HG03108 (cell line): Measurements from ENCODE around the gene ST7.
"Not testable (repeated sequence)": the region's sequence is repeated elsewhere in the genome, so short reads cannot be mapped to it uniquely, and the experiment has no call there.

Source experiments
- ATAC-seq: cut with Tn5 transposase; IDR thresholded peaks from one replicate; pipeline ENCODE4 v1.9.1; 2021; ENCODE audit warnings: moderate library complexity; ENCODE audit not compliant: unreplicated experiment

Gene ST7

GRCh38 chr7:116953372-116953905 lies at the start of gene ST7:
TSS of gene ST7 (plus strand) at chr7:116953501. CDS start at chr7:116953541, 40 bp downstream.
- peak; percentile 30 for ATAC-seq

GRCh38 chr7:116906391-116906790 lies 46.9 kb upstream of the ST7 start:
- ATAC-seq: no peak

GRCh38 chr7:116910383-116910782 lies 42.9 kb upstream of the ST7 start:
- ATAC-seq: no peak

DNA sequence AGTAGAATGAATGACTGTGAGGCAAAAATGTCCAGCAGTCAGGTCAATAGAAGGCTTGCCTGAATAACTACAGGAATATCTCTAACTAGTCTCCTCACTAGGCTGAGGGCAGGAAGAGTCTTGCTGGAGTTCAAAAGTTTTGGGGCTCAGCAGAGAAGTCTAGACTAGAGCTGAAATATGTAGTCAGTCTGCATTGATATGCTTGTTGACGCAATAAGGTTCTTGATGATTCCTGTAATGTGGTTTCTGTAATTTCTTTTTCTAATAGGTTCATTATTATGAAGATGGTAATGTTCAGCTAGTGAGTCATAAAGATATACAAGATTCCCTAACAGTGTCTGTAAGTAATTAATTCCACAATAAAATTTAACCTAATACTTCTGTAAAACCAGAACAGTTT lies 41.5 kb upstream of the ST7 start:
- ATAC-seq: no peak

DNA sequence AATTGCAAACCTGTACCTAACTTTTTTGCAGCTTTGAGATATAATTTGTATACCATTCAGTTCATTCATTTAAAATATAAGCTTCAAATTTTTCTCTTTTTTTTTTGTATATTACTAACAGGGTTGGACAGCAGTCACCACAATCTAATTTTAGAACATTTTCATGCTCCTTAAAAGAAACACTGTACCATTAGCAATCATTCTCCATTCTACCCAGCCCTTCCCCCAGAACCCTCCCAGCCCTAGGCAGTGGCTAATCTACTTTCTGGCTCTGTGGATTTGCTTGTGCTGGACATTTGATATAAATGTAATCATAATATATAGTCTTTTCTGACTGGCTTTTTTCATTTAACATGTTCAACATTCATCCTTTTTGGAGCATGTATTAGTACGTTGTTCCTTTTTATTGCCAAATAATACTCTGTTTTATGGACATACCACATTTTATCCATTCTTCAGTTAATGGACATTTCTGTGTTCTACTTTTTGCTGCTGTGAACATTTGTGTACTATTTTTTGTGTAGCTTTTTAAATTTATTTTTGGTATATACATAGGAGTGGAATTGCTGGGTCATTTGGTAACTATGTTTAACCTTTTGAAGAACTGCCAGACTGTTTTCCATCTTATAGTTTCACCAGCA lies 40.9 kb upstream of the ST7 start:
- ATAC-seq: no peak

- ATAC-seq: no peak
Observed at GRCh38 chr7:116918704-116919103, 34.6 kb upstream of the ST7 start.

- ATAC-seq: no peak
Observed at GRCh38 chr7:116920359-116920758, 32.9 kb upstream of the ST7 start.

DNA sequence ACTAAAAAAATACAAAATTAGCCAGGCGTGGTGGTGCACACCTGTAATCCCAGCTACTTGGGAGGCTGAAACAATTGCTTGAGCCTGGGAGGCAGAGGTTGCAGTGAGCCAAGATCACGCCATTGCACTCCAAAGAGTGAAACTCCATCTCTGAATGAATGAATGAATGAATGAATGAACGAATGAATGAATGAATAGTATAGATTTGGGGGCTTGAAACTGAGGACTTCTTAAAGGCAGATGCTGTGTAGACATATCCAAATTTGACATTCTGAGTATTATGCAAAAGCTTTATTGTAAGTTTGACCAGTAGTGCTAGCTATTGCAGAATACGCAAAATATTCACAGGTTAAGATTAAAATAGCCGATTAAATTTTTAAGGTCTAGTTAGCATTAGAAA lies 30.8 kb upstream of the ST7 start:
- no peak for ATAC-seq

DNA sequence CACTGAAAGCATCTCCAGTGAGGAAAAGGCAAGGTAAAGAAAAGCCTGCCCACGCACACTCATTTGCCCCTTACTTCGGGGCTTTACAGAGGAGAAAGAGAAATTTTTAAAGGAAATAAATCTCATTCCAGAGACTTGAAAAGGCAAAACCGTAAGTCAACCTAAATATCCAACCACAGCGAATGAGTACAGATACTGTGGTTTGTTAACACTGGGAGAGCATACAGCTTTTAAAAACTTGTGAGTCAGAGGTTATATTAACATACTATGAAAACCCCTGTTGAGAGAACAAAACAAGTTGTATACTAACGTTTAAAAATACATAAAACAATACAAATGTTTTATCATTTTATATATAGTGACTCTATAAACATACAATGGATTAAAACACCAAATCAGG lies 28.6 kb upstream of the ST7 start:
- no peak for ATAC-seq

- no peak for ATAC-seq
Observed at GRCh38 chr7:116929021-116929420, 24.3 kb upstream of the ST7 start.

- peak; percentile 85 for ATAC-seq
Observed at GRCh38 chr7:116929914-116930913, 23.1 kb upstream of the ST7 start.

DNA sequence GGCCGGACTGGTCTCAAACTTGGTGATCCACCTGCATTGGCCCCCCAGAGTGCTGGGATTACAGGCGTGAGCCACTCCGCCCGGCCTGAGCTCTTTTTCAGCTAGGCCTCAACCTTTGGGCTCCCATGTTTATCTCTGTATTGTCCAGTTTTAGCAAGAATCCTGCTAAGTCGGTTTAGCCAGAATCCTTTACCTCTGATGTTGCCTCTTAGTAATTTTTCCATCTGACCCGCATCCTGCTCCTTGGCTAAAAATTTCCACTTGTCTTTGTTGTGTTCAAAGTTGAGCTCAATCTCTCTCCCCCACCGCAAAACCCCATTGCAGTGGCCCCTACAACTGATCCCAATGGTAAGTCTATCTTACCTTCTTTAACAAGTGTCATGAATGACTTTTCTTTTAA lies 20.7 kb upstream of the ST7 start:
- no peak for ATAC-seq

DNA sequence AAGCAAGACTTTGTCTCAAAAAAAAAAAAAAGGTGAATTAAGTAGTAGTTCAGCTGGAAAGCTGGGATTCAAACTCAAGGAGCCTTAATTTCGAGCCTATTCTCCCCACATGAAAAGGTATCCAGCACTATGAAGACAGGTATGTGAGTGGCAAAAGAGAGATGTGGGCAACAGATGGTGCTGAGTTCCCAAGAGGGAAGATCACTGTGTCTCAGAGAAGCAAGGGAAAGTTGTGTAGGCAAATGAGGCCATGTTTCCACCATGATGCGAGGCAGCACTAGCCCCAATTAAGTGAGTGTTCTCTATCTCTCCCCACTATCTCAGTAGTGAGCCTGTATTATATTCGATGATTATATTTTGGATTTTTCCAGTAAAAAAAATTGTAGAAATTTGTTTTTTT lies 19.8 kb upstream of the ST7 start:
- no peak for ATAC-seq

DNA sequence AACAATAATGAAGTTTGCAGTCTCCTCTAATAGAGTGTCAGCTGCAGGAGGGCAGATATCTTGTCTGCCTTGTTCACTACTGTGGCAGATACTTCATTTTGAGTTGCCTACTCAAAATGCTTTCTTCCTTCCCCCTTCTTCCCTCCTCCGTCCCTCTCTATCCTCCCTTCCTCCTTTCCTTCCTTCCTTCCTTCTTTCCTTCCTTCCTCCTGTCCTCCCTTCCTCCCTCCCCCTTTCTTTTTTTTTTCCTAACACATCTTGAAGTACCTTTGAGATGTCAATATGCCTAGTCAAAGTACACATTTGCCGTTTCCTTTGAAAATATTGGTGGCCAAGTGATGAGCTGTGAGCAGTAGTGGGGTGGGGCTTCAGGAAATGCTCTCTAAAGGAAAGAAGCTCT lies 18.7 kb upstream of the ST7 start:
- no peak for ATAC-seq

DNA sequence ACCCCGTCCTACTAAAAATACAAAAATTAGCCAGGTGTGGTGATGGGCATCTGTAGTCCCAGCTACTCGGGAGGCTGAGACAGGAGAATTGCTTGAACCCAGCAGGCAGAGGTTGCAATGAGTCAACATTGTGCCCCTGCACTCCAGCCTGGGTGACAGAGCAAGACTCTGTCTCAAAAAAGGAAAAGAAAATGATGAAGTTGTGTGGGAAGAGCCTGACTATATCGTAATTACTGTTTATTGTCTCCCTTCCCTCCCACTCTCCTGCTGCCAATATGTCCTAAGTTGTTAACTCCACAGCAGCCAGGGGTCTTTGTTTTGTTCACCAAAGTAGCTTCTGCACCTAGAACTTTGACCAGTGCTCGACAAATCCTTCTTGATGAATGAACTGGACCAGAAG lies 16.5 kb upstream of the ST7 start:
- ATAC-seq: not testable (repeated sequence)

GRCh38 chr7:116938678-116939077 lies 14.6 kb upstream of the ST7 start:
- no peak for ATAC-seq

- ATAC-seq: no peak
Observed at GRCh38 chr7:116940689-116941370, 12.5 kb upstream of the ST7 start.

DNA sequence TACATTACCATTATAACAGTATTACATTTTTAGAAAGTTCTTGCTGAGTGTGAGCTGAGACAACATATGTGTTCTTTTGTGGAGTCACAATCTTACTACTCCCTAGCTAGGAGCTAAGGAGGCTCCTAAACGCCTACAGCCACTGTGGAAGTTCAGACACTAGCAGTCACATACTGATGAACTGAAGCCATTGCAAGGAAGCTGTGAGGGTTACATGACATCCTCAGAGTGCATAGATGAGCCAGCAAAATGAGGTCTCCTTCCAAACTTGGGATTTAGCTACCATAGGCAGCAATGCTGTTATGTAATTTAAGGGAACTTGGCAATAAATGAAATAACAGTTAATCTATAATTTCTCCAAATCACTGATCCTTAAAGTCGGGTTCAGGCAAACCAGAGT lies 10.8 kb upstream of the ST7 start:
- no peak for ATAC-seq

- ATAC-seq: no peak
Observed at GRCh38 chr7:116948934-116949333, 4.4 kb upstream of the ST7 start.

GRCh38 chr7:116949941-116950801 lies 3.1 kb upstream of the ST7 start:
- no peak for ATAC-seq
